OCI-LY1 (cell line): Measurements from ENCODE around the gene PARD3B.

Source experiments
- H2AFZ ChIP-seq: fragments of 200-600 bp; sonication (generic), shearing (Covaris generic); 2 replicates; pipeline ENCODE4 v1.6.0; 2014; ENCODE audit warnings: antibody characterized with exemption, mild to moderate bottlenecking, low read length
- H3F3A ChIP-seq: fragments of 200-600 bp; sonication (generic), shearing (Covaris generic); 2 replicates; pipeline ENCODE4 v1.6.0; 2014; ENCODE audit warnings: mild to moderate bottlenecking, antibody characterized with exemption, low read length, moderate library complexity; ENCODE audit not compliant: insufficient read depth
- H3K27ac ChIP-seq: fragments of 200-600 bp; sonication (generic); 2 replicates; pipeline ENCODE4 v1.5.1; 2014; ENCODE audit warnings: low read length, mixed run types, mild to moderate bottlenecking, low read depth; ENCODE audit not compliant: poor library complexity, severe bottlenecking
- H3K27me3 ChIP-seq: fragments of 200-600 bp; sonication (generic); 2 replicates; pipeline ENCODE4 v1.6.0; 2014; ENCODE audit warnings: antibody characterized with exemption, mild to moderate bottlenecking, low read length, moderate library complexity; ENCODE audit not compliant: insufficient read depth
- H3K36me3 ChIP-seq: fragments of 200-600 bp; sonication (generic); 2 replicates; pipeline ENCODE4 v1.6.1; 2014; ENCODE audit warnings: mild to moderate bottlenecking, antibody characterized with exemption, low read length, moderate library complexity, mixed read lengths; ENCODE audit not compliant: insufficient read depth
- H3K4me1 ChIP-seq: fragments of 200-600 bp; sonication (generic); 2 replicates; pipeline ENCODE4 v1.5.1; 2014; ENCODE audit warnings: mild to moderate bottlenecking, low read length, moderate library complexity; ENCODE audit not compliant: insufficient read depth, severe bottlenecking
- H3K4me2 ChIP-seq: fragments of 200-600 bp; sonication (generic), shearing (Covaris generic); 2 replicates; pipeline ENCODE4 v1.6.1; 2014; ENCODE audit warnings: low read length
- H3K4me3 ChIP-seq: fragments of 200-600 bp; sonication (generic); 2 replicates; pipeline ENCODE4 v1.5.1; 2014; ENCODE audit warnings: low read length, low read depth, mild to moderate bottlenecking, mixed read lengths; ENCODE audit not compliant: poor library complexity, severe bottlenecking
- H3K79me2 ChIP-seq: fragments of 200-600 bp; shearing (Covaris generic); 2 replicates; pipeline ENCODE4 v1.6.1; 2016; ENCODE audit warnings: mixed run types, low read length, mixed read lengths; ENCODE audit not compliant: insufficient read depth
- H3K9ac ChIP-seq: fragments of 200-600 bp; sonication (generic), shearing (Covaris generic); 2 replicates; pipeline ENCODE4 v1.6.1; 2014; ENCODE audit warnings: mild to moderate bottlenecking, low read length, mixed read lengths
- H3K9me2 ChIP-seq: fragments of 200-600 bp; sonication (generic), shearing (Covaris generic); 2 replicates; pipeline ENCODE4 v1.6.1; 2014; ENCODE audit warnings: low read depth, mild to moderate bottlenecking, low read length, mixed read lengths
- H3K9me3 ChIP-seq: fragments of 200-600 bp; shearing (Covaris generic); 2 replicates; pipeline ENCODE4 v1.6.1; 2014; ENCODE audit warnings: low read length, mixed read lengths
- H4K20me1 ChIP-seq: fragments of 200-600 bp; sonication (generic), shearing (Covaris generic); 2 replicates; pipeline ENCODE4 v1.6.0; 2016; ENCODE audit warnings: mild to moderate bottlenecking, low read length; ENCODE audit not compliant: insufficient read depth
- EZH2 ChIP-seq: fragments of 200-600 bp; sonication (generic), shearing (Covaris generic); IDR thresholded peaks from 2 replicates; pipeline ENCODE4 v1.8.0; 2017; ENCODE audit warnings: borderline replicate concordance, mixed run types, mild to moderate bottlenecking, antibody characterized with exemption, low read length, moderate library complexity, mixed read lengths
- TF ChIP-seq, protein P1 (sequence below): fragments of 200-600 bp; sonication (generic), shearing (Covaris generic); IDR thresholded peaks from 2 replicates; pipeline ENCODE4 v1.5.1; 2017; ENCODE audit warnings: mild to moderate bottlenecking, antibody characterized with exemption, low read length, moderate library complexity, mixed read lengths

The PARD3B gene

DNA sequence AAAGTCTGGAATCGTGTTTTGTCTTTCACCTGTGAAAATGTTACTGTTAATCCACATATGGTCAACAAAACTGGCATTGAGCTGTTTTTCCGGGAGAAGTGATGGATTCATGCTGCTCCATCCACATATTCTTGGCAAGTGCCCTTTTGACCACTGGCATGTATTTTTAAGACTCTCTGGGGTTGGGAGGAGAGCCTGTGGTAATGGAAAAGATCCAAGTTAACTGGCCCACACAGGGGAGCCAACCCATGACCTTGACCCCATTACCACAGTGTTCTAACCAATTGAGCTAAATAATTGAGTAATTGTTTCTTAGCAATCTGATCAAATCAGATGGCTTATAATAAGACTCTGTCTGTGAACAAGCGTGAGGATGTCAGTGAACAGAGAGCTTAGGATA is 840.8 kb downstream of the PARD3B start:
- Histone ChIP-seq H4K20me1 (no peaks in the 10 kb centered on the region), H3K36me3 (no peaks in the 10 kb centered on the region), H3K27me3 (peaks cover 4% of the 10 kb centered on the region; the same call in 1 of the 2 replicates), H3K9me2 (no peaks in the 10 kb centered on the region), H3K4me2 (no peak overlapping the region), H3K4me1 (no peaks in the 10 kb centered on the region), H3K4me3 (no peak overlapping the region), H2AFZ (no peak overlapping the region), H3K9me3 (no peaks in the 10 kb centered on the region), H3F3A (no peaks in the 10 kb centered on the region), H3K79me2 (no peaks in the 10 kb centered on the region), H3K27ac (no peak overlapping the region), H3K9ac (no peak overlapping the region)
- TF ChIP-seq EZH2 = no peak
- TF ChIP-seq, protein P1, sequence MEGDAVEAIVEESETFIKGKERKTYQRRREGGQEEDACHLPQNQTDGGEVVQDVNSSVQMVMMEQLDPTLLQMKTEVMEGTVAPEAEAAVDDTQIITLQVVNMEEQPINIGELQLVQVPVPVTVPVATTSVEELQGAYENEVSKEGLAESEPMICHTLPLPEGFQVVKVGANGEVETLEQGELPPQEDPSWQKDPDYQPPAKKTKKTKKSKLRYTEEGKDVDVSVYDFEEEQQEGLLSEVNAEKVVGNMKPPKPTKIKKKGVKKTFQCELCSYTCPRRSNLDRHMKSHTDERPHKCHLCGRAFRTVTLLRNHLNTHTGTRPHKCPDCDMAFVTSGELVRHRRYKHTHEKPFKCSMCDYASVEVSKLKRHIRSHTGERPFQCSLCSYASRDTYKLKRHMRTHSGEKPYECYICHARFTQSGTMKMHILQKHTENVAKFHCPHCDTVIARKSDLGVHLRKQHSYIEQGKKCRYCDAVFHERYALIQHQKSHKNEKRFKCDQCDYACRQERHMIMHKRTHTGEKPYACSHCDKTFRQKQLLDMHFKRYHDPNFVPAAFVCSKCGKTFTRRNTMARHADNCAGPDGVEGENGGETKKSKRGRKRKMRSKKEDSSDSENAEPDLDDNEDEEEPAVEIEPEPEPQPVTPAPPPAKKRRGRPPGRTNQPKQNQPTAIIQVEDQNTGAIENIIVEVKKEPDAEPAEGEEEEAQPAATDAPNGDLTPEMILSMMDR = no peak

DNA sequence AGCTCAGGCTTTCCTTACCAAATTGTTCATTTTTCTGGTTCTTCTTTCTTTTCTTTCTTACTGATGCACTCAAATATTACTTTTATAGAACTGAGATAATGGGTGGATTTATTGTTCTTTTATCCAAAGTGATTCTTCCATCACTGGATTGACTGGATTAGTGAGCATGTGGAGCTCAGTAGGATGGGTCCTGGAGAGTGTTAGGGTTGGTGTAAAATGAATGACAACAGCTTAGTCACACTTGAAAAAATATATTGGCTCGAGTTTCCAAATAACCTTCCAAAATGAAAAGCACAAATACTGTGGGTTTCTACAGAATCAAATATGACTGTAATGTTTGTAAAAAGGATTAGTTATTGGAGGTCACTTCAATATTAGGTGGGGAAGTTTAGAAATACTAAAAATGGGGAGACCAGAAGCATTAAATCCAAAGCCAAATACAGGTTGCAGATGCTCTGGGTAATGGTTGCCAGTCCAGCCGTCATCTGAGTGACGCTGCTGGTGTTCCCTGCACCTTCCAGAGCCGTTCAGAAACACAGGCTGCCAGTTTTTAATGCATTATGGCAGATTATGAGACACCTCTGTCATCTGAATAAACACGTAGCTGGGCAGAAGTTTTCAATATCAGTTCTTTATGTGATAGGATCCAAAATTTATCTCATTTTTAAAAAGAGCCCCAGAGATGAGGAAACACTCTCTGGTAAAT is 842.2 kb downstream of the PARD3B start:
- peaks cover 2% of the 10 kb centered on the region; the same call in 1 of the 2 replicates for H3K27me3 ChIP-seq
- TF ChIP-seq EZH2 = no peak
- TF ChIP-seq, protein P1 = no peak
- H3K36me3 ChIP-seq = no peaks in the 10 kb centered on the region
- H3K9me3 ChIP-seq = no peaks in the 10 kb centered on the region
- H4K20me1 ChIP-seq = no peaks in the 10 kb centered on the region
- H3K9ac ChIP-seq = no peak overlapping the region
- H2AFZ ChIP-seq = no peak overlapping the region
- H3K27ac ChIP-seq = no peak overlapping the region
- no peaks in the 10 kb centered on the region for H3K79me2 ChIP-seq
- no peaks in the 10 kb centered on the region for H3K9me2 ChIP-seq
- H3K4me3 ChIP-seq = no peak overlapping the region
- no peaks in the 10 kb centered on the region for H3K4me1 ChIP-seq
- no peak overlapping the region for H3K4me2 ChIP-seq
- H3F3A ChIP-seq = no peaks in the 10 kb centered on the region

DNA sequence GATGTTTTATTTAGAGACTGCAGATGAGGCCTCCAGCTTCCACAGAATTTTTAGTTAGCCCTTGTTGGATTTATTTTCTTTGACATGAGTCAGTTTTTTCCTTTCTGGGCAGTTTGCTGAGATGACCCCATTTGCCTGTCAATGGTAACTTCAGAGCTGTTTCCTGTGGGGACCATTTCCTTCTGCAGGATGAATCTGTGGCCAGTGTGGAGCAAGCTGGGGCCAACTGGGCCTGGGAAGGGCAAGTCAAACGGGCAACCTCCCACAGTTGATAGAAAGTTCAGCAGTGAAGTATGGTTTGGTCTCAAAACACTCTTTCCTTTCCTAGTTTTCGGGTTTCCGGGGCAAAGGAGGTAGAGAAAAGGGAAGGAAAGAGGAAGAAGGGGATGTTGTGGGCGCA is 845.6 kb downstream of the PARD3B start:
- Histone ChIP-seq H3K4me2 (no peak overlapping the region), H3K9me2 (no peaks in the 10 kb centered on the region), H4K20me1 (no peaks in the 10 kb centered on the region), H3K79me2 (no peaks in the 10 kb centered on the region), H3K9ac (no peak overlapping the region), H3K27ac (no peak overlapping the region), H3K36me3 (no peaks in the 10 kb centered on the region), H3K4me1 (no peaks in the 10 kb centered on the region), H3K4me3 (no peak overlapping the region), H2AFZ (no peak overlapping the region), H3K27me3 (no peaks in the 10 kb centered on the region), H3F3A (no peaks in the 10 kb centered on the region), H3K9me3 (no peaks in the 10 kb centered on the region)
- TF ChIP-seq EZH2 = no peak
- TF ChIP-seq, protein P1 = no peak
